Measurements from ENCODE around the gene RHEB.

RHEB gene

DNA sequence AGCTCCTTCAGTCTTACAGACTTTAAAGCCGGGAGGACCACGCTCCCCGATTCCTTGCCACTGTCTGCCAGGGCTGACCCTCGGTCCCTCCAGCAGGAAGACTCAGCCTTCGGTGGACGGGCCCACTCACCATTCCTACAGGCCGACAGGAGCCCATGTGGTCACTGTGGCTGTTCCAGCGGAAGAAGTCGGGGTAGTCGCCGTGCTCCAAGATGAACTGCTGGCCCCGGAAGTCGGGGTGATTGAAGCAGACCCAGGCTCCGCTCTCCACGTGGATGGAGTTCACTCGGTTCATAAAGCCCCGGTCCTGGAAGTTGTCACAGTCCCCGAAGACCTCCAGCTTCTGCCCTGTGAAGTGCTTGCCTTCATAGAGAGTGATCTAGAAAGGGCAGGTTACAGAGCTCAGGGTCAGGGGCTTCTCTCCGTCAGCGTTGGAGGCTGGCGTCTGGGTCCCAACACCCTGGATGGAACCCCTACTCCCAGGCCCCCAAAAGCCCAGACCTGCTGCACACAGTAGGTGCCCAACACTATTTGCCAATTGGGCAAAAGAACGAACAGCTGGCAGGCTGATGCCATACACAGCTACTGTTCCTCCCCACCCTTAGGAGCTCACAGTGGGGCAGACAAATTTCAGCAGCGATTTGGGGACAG, 81.7 kb downstream of the RHEB start:
- DNase-seq (ENCODE audit: low read depth) = no peak
- TF ChIP-seq, protein P1, sequence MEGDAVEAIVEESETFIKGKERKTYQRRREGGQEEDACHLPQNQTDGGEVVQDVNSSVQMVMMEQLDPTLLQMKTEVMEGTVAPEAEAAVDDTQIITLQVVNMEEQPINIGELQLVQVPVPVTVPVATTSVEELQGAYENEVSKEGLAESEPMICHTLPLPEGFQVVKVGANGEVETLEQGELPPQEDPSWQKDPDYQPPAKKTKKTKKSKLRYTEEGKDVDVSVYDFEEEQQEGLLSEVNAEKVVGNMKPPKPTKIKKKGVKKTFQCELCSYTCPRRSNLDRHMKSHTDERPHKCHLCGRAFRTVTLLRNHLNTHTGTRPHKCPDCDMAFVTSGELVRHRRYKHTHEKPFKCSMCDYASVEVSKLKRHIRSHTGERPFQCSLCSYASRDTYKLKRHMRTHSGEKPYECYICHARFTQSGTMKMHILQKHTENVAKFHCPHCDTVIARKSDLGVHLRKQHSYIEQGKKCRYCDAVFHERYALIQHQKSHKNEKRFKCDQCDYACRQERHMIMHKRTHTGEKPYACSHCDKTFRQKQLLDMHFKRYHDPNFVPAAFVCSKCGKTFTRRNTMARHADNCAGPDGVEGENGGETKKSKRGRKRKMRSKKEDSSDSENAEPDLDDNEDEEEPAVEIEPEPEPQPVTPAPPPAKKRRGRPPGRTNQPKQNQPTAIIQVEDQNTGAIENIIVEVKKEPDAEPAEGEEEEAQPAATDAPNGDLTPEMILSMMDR (IDR thresholded peaks at IDR 0.05; ENCODE audit: low read depth, low read length, missing control alignments) = no peak
- no peak overlapping the region for H3K4me3 ChIP-seq (ENCODE audit: low read depth, low read length)

DNA sequence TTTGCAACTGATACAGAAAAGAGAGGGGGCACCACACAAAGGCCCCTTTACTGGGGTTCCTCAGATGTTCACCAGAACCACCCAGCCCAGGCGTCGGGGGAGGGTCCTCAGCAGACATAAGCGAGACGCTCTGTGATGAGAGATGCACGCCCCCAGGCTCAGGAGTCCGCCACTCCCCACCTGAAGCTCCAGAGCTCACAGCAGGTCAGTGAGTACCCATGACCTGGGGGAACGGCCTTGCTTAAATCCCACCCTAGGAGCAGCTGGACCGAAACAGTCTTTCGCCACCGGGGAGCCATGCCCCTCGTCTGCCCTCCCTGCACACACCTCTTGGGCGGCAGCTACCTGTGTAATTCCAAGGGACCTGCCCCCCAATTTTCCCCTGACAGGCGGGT, 82.5 kb downstream of the RHEB start:
- TF ChIP-seq, protein P1 (IDR thresholded peaks at IDR 0.05; ENCODE audit: low read depth, low read length, missing control alignments) = no peak
- no peak for DNase-seq (ENCODE audit: low read depth)
- no peak overlapping the region for H3K4me3 ChIP-seq (ENCODE audit: low read depth, low read length)

DNA sequence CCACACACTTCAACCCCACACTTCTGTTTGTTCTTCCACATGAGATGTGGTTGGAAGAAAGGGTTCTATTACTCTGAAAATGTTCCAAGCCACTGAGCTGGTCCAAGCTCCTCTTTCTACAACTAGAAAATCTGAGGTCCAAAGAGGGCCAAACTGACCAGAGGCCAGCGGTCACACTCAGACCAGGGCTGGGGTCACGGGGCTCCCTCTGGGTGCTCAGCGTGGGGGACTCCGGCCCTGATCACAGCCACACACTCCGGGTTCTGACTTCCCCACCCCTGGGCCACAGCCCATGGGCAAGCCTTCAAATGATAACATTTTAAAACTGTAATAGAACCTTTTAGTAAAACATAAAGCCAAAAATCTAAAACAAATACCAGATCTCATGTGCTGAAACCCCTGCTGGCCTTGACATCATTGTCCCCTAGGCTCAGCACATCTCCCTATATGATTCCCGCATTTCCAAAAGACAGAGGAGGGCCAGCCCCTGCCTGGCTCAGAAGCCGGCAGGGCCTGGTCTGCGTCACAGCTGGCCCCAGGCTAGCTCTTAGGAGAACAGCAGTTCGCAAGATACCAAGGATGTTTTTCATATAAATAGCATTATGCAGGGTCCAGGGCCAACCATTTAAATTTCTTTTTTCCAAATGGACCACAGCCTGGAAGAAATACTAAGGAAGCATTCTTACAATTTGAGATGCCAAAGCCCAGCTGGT, 83.1 kb downstream of the RHEB start:
- TF ChIP-seq, protein P1 (IDR thresholded peaks at IDR 0.05; ENCODE audit: low read depth, low read length, missing control alignments) = no peak
- H3K4me3 ChIP-seq (ENCODE audit: low read depth, low read length) = no peak overlapping the region
- DNase-seq (ENCODE audit: low read depth) = no peak

DNA sequence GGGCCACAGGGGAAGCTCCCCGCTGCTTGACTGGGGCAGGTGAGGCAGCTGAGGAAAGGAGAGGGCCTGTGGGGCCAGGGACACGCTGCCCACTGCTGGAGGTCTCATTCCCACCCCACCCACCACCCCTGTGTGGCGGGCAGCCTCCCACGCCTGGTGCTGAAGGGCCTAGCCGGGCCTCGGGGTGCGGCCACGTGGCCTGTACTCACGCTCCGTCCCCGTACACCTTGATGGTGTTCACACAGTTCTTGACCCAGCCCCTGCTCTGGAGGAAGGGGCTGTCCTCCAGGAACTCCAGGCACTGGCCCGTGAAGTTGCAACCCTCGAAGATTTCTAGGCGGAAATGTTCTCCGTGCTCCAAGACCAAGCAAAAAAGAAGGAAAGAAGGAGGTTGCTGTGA, 83.7 kb downstream of the RHEB start:
- H3K4me3 ChIP-seq (ENCODE audit: low read depth, low read length) = no peak overlapping the region
- TF ChIP-seq, protein P1 (IDR thresholded peaks at IDR 0.05; ENCODE audit: low read depth, low read length, missing control alignments) = no peak
- no peak for DNase-seq (ENCODE audit: low read depth)

DNA sequence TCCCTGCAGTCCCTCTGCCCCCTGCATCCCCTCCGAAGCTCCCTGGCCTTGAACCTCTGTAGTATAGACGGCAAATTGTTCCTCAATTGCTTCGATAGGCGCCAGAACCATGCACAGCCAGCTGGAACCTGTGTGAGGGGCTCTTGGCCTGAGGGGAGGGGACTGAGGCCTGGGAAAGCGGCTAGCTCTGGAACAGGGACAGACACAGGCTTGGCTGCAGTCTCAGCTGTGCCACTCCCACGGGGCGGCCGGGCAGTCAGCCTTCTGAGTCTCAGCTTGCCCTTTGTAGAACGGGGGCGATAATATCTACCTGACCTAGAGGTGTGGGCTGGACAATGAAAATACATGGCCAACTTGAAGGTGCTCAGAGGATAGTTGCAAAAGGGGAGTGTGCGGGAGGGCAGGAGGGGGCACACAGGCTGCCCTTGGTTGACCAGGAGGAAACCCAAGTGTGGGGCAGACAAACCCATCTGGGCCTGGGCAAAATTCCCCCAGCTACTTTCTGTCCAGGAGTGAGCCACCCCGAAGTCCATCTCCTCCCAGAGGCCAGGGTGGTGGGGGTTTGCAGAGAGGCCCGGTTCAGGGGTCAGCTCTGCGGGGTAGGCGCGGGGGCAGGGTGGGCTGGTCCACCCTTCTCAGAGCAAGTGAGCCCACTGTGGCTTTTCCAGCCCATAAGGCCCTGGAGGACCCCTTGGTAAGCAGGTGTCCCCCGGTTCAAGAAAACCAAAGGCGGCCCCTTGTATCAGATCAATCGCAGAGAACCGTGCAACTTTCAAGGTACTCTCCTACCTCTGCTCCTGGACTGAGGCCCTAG, 84.4 kb downstream of the RHEB start:
- no peak overlapping the region for H3K4me3 ChIP-seq (ENCODE audit: low read depth, low read length)
- DNase-seq (ENCODE audit: low read depth) = no peak
- TF ChIP-seq, protein P1 (IDR thresholded peaks at IDR 0.05; ENCODE audit: low read depth, low read length, missing control alignments) = no peak

DNA sequence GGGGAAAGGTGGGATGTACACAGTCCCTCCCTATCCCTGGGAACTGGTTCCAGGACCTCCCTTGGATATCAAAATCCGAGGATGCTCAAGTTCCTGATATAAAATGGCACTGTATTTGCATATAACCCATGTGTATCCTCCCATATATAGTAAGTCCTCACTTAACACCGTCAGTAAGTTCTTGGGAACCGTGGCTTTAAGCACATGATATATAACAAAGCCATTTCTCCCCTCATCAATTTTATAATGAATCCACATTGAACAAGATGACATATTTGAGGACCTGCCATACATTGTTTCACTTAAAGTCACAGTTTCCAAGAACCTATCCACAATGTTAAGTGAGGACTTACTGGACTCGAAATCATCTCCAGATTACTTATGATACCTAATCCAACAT, 85.1 kb downstream of the RHEB start:
- no peak overlapping the region for H3K4me3 ChIP-seq (ENCODE audit: low read depth, low read length)
- TF ChIP-seq, protein P1 (IDR thresholded peaks at IDR 0.05; ENCODE audit: low read depth, low read length, missing control alignments) = no peak

More for the DNA sequence above, 85.1 kb downstream of the RHEB start:
- no peak for DNase-seq (ENCODE audit: low read depth)

All from GM12864 (cell line).